22Rv1 (cell line): Measurements from ENCODE around the gene GRIK1.

ENCODE experiments used
- ZFX ChIP-seq: fragments of 450-650 bp; IDR thresholded peaks from 2 replicates; pipeline ENCODE4 v1.6.1; 2017; ENCODE audit warnings: antibody characterized with exemption, borderline replicate concordance
- TF ChIP-seq, protein P1 (sequence below): fragments of 450-650 bp; IDR thresholded peaks from 2 replicates; pipeline ENCODE4 v1.5.1; 2017; ENCODE audit warnings: mild to moderate bottlenecking

DNA sequence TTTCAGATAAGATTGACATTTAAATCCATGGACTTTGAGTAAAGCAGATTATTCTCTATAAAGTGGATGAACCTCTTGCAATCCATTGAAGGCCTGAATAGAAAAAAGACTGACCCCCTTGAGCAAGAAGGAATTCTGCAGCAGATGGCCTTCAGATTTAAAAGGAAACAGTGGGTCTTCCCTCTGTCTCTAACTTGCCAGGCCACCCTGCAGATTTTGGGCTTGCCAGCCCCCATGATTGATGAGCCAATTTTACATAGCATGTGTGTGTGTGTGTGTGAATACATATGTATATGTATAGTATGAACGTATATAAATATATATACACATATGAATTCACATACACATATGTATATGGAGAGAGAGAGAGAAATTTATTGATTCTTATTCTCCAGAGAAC lies 113.4 kb downstream of the GRIK1 start:
- TF ChIP-seq, protein P1, sequence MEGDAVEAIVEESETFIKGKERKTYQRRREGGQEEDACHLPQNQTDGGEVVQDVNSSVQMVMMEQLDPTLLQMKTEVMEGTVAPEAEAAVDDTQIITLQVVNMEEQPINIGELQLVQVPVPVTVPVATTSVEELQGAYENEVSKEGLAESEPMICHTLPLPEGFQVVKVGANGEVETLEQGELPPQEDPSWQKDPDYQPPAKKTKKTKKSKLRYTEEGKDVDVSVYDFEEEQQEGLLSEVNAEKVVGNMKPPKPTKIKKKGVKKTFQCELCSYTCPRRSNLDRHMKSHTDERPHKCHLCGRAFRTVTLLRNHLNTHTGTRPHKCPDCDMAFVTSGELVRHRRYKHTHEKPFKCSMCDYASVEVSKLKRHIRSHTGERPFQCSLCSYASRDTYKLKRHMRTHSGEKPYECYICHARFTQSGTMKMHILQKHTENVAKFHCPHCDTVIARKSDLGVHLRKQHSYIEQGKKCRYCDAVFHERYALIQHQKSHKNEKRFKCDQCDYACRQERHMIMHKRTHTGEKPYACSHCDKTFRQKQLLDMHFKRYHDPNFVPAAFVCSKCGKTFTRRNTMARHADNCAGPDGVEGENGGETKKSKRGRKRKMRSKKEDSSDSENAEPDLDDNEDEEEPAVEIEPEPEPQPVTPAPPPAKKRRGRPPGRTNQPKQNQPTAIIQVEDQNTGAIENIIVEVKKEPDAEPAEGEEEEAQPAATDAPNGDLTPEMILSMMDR: no peak
- no peak for TF ChIP-seq ZFX
